ENCODE data around the gene PNKD. TPM values are rescaled to one million over a fixed set of nuclear protein-coding genes. Genes with fewer than 3 reads are reported as not detected.
A peak's percentile ranks its signal among the peaks of the same experiment; 100 is the strongest.

Gene PNKD
- total and polyA plus RNA-seq, 3 donors from 2014 or later, result 79.3 to 90.7 (median 84.2) TPM

DNA sequence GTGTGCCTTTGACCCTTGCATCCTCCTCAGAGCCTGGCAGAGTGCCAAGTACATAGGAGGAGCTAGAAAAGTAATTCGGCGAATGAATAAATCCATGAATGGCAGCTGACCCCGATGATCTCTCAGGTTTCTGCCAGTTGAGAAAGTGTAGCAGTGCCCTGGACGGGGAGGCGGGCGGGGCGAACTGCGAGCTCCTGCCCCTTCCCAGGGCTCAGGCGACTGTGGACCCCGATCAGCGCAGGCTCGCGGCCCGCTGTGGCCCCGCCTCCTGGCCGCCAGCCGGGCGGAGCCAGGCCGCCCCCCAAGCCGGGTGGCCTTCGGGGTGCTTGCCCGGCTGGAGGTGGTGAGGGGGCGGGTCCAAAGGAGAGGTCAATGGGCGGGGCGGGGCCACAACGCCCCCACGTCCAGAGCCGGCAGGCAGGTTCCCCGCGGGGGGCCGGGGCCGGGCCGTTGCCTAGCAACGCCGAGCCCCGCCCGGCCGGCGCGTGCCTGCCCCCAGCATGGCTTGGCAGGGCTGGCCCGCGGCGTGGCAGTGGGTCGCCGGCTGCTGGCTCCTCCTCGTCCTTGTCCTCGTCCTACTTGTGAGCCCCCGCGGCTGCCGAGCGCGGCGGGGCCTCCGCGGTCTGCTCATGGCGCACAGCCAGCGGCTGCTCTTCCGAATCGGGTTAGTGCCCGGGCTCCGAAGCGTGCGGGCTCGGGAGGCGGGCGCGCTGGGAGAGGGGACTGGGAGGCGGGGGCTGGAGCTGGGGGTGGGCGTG, 52.6 kb downstream of the PNKD start:
- peak overlapping the region; percentile 86 to 92 for H3K27ac ChIP-seq
- peak overlapping the region; percentile 72 to 85 for H3K4me3 ChIP-seq
- intact Hi-C loops (cut with DNase I; ENCODE audit: low total_unique reads), result no loop called here
- no peaks in the 10 kb centered on the region for H3K36me3 ChIP-seq (ENCODE audit: low read depth, missing control alignments)
- H3K4me1 ChIP-seq, result peaks cover 48% of the 10 kb centered on the region
- TF ChIP-seq, protein P1, sequence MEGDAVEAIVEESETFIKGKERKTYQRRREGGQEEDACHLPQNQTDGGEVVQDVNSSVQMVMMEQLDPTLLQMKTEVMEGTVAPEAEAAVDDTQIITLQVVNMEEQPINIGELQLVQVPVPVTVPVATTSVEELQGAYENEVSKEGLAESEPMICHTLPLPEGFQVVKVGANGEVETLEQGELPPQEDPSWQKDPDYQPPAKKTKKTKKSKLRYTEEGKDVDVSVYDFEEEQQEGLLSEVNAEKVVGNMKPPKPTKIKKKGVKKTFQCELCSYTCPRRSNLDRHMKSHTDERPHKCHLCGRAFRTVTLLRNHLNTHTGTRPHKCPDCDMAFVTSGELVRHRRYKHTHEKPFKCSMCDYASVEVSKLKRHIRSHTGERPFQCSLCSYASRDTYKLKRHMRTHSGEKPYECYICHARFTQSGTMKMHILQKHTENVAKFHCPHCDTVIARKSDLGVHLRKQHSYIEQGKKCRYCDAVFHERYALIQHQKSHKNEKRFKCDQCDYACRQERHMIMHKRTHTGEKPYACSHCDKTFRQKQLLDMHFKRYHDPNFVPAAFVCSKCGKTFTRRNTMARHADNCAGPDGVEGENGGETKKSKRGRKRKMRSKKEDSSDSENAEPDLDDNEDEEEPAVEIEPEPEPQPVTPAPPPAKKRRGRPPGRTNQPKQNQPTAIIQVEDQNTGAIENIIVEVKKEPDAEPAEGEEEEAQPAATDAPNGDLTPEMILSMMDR (IDR thresholded peaks at IDR 0.05), result no peak
- TF ChIP-seq POLR2A (IDR thresholded peaks at IDR 0.05), result no peak
- peak; percentile 92 for DNase-seq
- WGBS, 2 donors, result 0% methylated on average over 16 to 57 of the region's 69 CpGs
- no peaks in the 10 kb centered on the region for H3K9me3 ChIP-seq
- no peaks in the 10 kb centered on the region for H3K27me3 ChIP-seq

DNA sequence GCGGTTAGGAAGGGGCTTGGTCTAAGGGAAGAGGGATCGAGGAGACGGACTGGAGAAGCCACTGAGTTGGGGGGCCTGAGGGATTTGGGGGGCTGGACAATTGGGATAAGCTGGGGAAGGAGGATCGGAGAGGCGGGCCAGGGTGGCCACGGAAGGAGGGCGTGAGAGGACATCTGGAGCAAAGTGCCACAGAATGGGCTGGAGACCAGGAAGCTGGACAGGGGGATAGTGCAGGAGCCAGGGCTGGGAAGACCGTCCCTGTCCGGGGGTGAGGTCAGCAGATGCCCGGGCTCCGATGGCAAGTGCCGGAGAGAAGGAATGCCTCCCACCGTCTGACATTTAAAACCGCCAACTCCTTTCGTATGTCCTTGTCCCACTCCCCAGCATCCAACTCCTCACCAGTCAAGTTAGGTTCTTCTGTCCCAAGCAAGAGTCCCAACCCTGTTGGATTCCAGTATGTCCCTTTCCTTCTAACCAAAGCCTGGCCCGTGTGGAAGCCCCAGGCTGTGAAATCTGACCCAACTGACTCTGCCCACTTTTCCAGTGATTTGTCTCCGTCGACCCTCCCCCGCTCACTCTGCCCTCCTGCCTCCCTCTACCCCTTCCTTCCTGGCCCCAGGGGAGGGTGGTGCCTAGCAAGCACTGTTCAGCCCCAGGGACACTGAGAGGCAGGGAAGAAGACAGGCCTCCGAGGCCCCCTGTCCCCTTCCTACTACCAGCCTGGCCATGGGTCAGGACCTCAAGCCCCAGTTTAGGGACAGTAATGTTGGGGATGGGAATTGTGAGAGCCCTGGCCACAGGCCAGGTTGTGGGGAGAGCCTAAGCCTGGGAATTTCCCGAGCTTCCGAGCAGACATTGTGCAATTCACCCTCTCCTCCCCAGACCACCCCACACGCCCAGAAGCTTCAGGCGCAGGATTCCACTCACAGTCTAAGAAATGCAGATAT, 53.5 kb downstream of the PNKD start:
- intact Hi-C loops (cut with DNase I; ENCODE audit: low total_unique reads), result no loop called here
- Histone ChIP-seq H3K36me3 (ENCODE audit: low read depth, missing control alignments) (no peaks in the 10 kb centered on the region), H3K27me3 (no peaks in the 10 kb centered on the region), H3K4me3 (peak overlapping the region; percentile 72 to 85), H3K4me1 (peaks cover 52% of the 10 kb centered on the region), H3K9me3 (no peaks in the 10 kb centered on the region), H3K27ac (peak overlapping the region; percentile 86 to 92)
- DNase-seq, result peak; percentile 61
- TF ChIP-seq, protein P1 (IDR thresholded peaks at IDR 0.05), result no peak
- TF ChIP-seq POLR2A (IDR thresholded peaks at IDR 0.05), result no peak
- WGBS, 2 donors, result 8% methylated on average over 23 to 24 of the region's 24 CpGs

DNA sequence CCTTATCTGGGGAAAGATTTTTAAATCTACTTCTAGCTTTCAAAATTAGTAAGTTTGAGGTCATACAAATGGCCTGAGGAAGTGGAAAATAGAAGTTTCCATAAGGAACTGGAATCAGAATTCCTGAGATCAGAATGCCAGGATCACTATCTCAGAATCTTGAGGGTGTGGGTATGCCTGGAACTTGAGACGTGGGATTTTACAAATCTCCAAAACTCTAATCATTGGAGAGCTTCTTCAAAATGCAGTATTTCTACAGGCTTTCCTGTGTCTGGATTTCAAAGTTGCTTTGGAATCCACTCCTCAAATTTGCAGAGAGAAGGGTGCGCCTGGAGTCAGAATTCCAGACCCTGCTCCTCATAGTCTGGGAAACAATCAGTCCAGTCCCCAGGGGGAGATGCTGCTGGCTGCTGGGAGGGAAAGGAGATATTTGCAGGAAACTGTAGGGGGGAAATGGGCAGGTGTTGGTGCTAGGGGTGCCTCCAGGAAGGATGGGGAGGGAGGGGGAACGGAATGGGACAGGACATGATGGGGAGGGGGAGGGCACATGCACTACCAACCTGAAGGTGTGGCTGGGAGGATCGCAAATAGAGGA, 55.3 kb downstream of the PNKD start:
- intact Hi-C loops (cut with DNase I; ENCODE audit: low total_unique reads), result no loop called here
- 57 to 68% methylated on average over 4 of the region's 4 CpGs for whole genome bisulfite sequencing, 2 donors
- DNase-seq, result no peak
- no peak overlapping the region for H3K27ac ChIP-seq
- no peaks in the 10 kb centered on the region for H3K36me3 ChIP-seq (ENCODE audit: low read depth, missing control alignments)
- TF ChIP-seq POLR2A (IDR thresholded peaks at IDR 0.05), result no peak
- TF ChIP-seq, protein P1 (IDR thresholded peaks at IDR 0.05), result no peak
- H3K4me1 ChIP-seq, result peaks cover 67% of the 10 kb centered on the region
- no peaks in the 10 kb centered on the region for H3K9me3 ChIP-seq
- no peak overlapping the region for H3K4me3 ChIP-seq
- H3K27me3 ChIP-seq, result no peaks in the 10 kb centered on the region

DNA sequence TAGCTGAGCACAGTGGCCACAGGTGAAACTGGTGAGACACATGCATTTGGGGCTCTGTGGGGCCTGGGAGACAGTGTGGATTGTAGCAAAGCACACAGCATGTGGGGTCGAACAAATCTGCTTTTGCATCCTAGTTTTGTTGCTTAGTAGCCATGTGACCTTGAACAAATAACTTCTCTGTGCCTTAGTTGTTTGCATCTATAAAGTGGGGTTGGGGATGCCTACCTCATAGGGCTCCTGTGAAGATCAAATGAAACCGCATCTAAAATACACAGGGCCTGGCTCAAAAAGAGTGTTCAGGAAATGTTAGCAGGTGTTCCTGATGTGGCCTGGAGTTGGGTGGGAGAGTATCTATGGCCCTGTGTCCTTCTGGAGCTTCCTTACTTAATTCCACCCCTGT, 56.0 kb downstream of the PNKD start:
- Histone ChIP-seq H3K36me3 (ENCODE audit: low read depth, missing control alignments) (no peaks in the 10 kb centered on the region), H3K27me3 (no peaks in the 10 kb centered on the region), H3K27ac (no peak overlapping the region), H3K9me3 (no peaks in the 10 kb centered on the region), H3K4me1 (peaks cover 67% of the 10 kb centered on the region), H3K4me3 (no peak overlapping the region)
- no peak for DNase-seq
- intact Hi-C loops (cut with DNase I; ENCODE audit: low total_unique reads), result no loop called here
- 64 to 81% methylated on average over 2 of the region's 2 CpGs for WGBS, 2 donors
- TF ChIP-seq POLR2A (IDR thresholded peaks at IDR 0.05), result no peak
- TF ChIP-seq, protein P1 (IDR thresholded peaks at IDR 0.05), result no peak
